Stimulated activated CD4-positive, alpha-beta T cell treated with anti-CD3 and anti-CD28 coated beads, TNF-alpha, amount 100 ng/mL, for 24 hours (primary cell): ENCODE data around the gene PRRG2.

Experiments used
- DNase-seq, 3 experiments: peaks; one replicate each; pipeline ENCODE4 v3.0.0-alpha.2; 2020; ENCODE audit warnings: low read depth in 3 of 3

The PRRG2 gene

DNA sequence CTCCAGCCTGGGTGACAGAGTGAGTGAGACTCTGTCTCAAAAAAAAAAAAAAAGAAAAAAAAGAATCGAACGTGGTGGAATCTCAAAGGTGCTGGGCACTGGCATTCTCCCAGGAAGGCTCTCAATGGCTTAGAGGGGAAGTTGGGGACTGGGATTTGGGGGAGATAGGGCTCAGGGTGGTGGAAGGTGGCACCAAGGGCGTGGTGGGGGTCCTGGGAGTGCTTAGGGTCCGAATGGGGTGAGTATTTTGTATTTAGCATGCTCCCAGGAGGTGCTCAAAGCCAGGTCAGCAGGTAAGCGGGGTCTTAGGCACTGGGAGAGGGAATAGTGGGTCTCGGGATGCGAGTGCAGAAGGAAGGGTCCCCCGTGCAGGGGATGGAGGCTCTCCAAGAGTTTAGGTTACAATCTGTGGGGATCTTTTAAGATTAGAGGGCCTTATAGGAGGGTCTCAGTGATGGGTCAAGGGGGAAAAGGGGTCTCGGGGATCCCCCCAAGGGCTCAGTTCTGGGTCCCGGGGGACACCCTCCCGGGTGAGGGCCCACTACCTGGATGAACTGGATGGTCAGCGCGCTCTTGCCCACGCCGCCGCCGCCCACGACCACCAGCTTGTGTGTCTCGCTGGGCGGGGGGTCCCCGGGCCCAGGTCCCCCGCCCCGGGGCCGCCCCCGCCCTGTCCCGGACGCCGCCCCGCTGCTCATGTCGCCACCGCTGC is 58.4 kb downstream of the PRRG2 start:
- DNase-seq: no peak

DNA sequence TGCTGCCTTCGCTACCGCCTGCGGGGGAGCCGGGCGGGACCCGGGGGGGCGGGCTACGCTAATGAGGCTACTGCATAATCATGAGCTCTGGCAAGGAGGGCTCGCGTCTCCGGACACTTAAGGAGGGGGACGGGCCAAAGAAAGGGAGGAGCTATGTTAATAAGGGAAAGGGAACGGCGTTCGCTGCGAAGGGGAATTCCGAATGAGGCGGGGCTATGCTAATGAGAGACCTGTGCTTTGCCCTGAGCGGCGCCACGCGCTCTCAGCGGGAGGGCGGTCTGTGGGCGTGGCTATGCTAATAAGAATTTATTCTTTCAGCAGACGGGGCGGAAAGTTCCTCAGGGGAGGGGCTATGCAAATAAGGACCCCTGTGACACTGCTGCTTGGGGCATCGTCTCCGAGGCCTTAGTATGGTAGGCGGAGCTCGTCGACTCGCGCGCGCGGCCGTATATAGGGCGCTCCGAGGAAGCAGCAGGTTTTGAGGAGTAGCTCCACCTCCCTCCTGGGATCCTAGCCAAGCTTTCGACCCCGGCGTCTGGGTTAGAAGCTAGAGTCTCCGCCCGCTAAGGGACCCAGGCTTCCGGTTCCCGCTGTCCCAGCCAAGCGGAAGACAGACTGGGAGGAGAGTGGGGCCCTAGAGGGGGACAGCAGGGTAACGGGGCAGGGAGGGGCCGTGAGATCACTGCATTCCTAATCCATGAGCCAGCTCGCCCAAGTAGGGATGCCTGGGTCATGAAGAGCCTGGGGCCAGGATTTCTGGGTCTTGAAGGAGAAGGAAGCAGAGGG is 59.2 kb downstream of the PRRG2 start, which contains the start of gene RRAS:
Gene RRAS (minus strand): TSS at position 31 of the 786 bp plus-strand sequence. CDS start 45 bp downstream, outside the sequence.
- DNase-seq: peak; percentile 99 to 100 (median 100)
